Hepatocyte (in vitro differentiated cells): ENCODE measurements around the gene MUC2.

Source experiments
- EZH2 ChIP-seq: fragments of 200-600 bp; sonication (generic); IDR thresholded peaks from 2 replicates; pipeline ENCODE4 v1.6.1; 2016; ENCODE audit warnings: antibody characterized with exemption, mild to moderate bottlenecking, borderline replicate concordance
- EZH2phosphoT487 ChIP-seq: fragments of 200-600 bp; sonication (generic); IDR thresholded peaks from one replicate; pipeline ENCODE4 v1.6.1; 2018; ENCODE audit warnings: antibody characterized with exemption, mild to moderate bottlenecking, low read depth, moderate library complexity; ENCODE audit not compliant: unreplicated experiment, severe bottlenecking
- TF ChIP-seq, protein P1 (sequence below): fragments of 200-600 bp; sonication (generic); IDR thresholded peaks from 2 replicates; pipeline ENCODE4 v1.5.1; 2016; ENCODE audit warnings: antibody characterized with exemption, mild to moderate bottlenecking; ENCODE audit not compliant: poor library complexity

DNA sequence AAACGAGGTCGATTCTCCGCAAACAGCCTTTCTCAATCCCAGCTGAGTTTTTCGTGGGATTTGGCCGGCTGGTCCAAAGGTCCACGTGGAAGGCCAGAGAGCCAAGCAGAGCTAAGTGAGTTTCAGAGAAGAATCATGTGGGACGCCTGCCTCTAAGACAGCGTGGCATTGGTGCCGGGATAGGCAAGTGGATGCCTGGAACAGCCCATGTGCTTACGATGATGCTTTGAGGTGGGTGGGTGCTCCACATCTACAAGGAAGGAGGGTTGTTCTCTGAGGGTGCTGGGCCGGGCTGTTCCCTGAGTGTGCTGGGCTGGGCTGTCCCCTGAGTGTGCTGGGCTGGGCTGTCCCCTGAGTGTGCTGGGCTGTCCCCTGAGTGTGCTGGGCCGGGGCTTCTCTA lies 41.4 kb downstream of the MUC2 start:
- TF ChIP-seq, protein P1, sequence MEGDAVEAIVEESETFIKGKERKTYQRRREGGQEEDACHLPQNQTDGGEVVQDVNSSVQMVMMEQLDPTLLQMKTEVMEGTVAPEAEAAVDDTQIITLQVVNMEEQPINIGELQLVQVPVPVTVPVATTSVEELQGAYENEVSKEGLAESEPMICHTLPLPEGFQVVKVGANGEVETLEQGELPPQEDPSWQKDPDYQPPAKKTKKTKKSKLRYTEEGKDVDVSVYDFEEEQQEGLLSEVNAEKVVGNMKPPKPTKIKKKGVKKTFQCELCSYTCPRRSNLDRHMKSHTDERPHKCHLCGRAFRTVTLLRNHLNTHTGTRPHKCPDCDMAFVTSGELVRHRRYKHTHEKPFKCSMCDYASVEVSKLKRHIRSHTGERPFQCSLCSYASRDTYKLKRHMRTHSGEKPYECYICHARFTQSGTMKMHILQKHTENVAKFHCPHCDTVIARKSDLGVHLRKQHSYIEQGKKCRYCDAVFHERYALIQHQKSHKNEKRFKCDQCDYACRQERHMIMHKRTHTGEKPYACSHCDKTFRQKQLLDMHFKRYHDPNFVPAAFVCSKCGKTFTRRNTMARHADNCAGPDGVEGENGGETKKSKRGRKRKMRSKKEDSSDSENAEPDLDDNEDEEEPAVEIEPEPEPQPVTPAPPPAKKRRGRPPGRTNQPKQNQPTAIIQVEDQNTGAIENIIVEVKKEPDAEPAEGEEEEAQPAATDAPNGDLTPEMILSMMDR, result no peak
- TF ChIP-seq EZH2phosphoT487, result no peak
- no peak for TF ChIP-seq EZH2
